ENCODE results near the gene MYL11.

The MYL11 gene

GRCh38 chr16:30375864-30376263, 1.3 kb downstream of the MYL11 start (continued):
- TF ChIP-seq ZNF473 (tag by site-specific recombination; IDR thresholded peaks at IDR 0.05) (no peak), ZNF335 (tag by site-specific recombination; conservative IDR thresholded peaks at IDR 0.05) (no peak), ZNF560 (tag by site-specific recombination; IDR thresholded peaks at IDR 0.05; ENCODE audit: borderline replicate concordance) (no peak), ZNF670 (tag by site-specific recombination; IDR thresholded peaks at IDR 0.05; ENCODE audit: low read depth) (no peak), KLF8 (tag by site-specific recombination; IDR thresholded peaks at IDR 0.05) (no peak), PRDM10 (tag by site-specific recombination; IDR thresholded peaks at IDR 0.05) (peak; percentile 58), GLIS2 (tag by site-specific recombination; IDR thresholded peaks at IDR 0.05) (0 out of 2 replicates have a peak, but pooled peaks have one; percentile 12), GLI2 (tag by site-specific recombination; IDR thresholded peaks at IDR 0.05; ENCODE audit: borderline replicate concordance, low read depth) (no peak), ZBTB17 (tag by site-specific recombination; IDR thresholded peaks at IDR 0.05) (no peak), ZNF292 (tag by site-specific recombination; IDR thresholded peaks at IDR 0.05; ENCODE audit: borderline replicate concordance, low read depth) (no peak), YY1 (tag by site-specific recombination; IDR thresholded peaks at IDR 0.05) (no peak), PRDM2 (tag by site-specific recombination; IDR thresholded peaks at IDR 0.05; ENCODE audit: borderline replicate concordance) (no peak), ZNF548 (tag by site-specific recombination; IDR thresholded peaks at IDR 0.05) (no peak), ZNF266 (tag by site-specific recombination; IDR thresholded peaks at IDR 0.05; ENCODE audit: low read depth) (no peak), ZNF792 (tag by site-specific recombination; IDR thresholded peaks at IDR 0.05) (no peak), ZNF610 (tag by site-specific recombination; IDR thresholded peaks at IDR 0.05; ENCODE audit: borderline replicate concordance) (no peak), ZBTB49 (tag by site-specific recombination; IDR thresholded peaks at IDR 0.05; ENCODE audit: low read depth) (no peak), KLF9 (tag by site-specific recombination; IDR thresholded peaks at IDR 0.05; ENCODE audit: low read depth) (no peak), ZNF571 (tag by site-specific recombination; IDR thresholded peaks at IDR 0.05) (no peak), ZBTB6 (tag by site-specific recombination; IDR thresholded peaks at IDR 0.05) (no peak), PBX3 (CRISPR knock-in tag; IDR thresholded peaks at IDR 0.05) (no peak), ZNF513 (tag by site-specific recombination; IDR thresholded peaks at IDR 0.05) (no peak)

Measured in HEK293 (cell line).